WTC11 (cell line): ENCODE data around the gene UBTD1. TPM values are rescaled to one million over a fixed set of nuclear protein-coding genes. Genes with fewer than 3 reads are reported as not detected.
A peak's percentile ranks its signal among the peaks of the same experiment; 100 is the strongest.

Source experiments
- ATAC-seq: fragments of 200-7000 bp; cut with Tn5 transposase; 2 replicates; pipeline ENCODE4 v1.10.0; 2021; ENCODE audit warnings: mild to moderate bottlenecking, moderate library complexity
- CTCF ChIA-PET: fragments of 300-600 bp; sonication (Branson Sonifier 250); formaldehyde crosslinking; loops from one replicate; lab custom pipeline; 2021; ENCODE audit warnings: antibody characterized with exemption; lab: Charles Lee
- POLR2A ChIA-PET: fragments of 350-600 bp; sonication (Branson Sonifier 250); formaldehyde crosslinking; loops from one replicate; lab custom pipeline; 2021; ENCODE audit warnings: antibody characterized with exemption; lab: Charles Lee
- DNase-seq: peaks from one replicate; pipeline ENCODE4 v3.0.0; 2021; ENCODE audit warnings: low spot score
- H3K27ac Mint-ChIP-seq: 2 replicates; pipeline ENCODE4 v1.8.0; 2021; ENCODE audit warnings: mixed read lengths
- H3K27me3 Mint-ChIP-seq: 2 replicates; pipeline ENCODE4 v1.8.0; 2021; ENCODE audit warnings: low read depth, mild to moderate bottlenecking, moderate library complexity, mixed read lengths
- H3K36me3 Mint-ChIP-seq: 2 replicates; pipeline ENCODE4 v1.8.0; 2021; ENCODE audit warnings: mixed read lengths
- H3K4me1 Mint-ChIP-seq: 2 replicates; pipeline ENCODE4 v1.8.0; 2022; ENCODE audit warnings: mixed read lengths
- H3K4me3 Mint-ChIP-seq: 2 replicates; pipeline ENCODE4 v1.8.0; 2021; ENCODE audit warnings: mild to moderate bottlenecking, moderate library complexity, mixed read lengths
- H3K9me3 Mint-ChIP-seq: 2 replicates; pipeline ENCODE4 v1.8.0; 2021; ENCODE audit warnings: mixed read lengths
- ATF2 ChIP-seq: sonication (generic); formaldehyde crosslinking; IDR thresholded peaks from 2 replicates; pipeline ENCODE4 v1.8.1; 2022; ENCODE audit warnings: low read depth, missing genetic modification reagents, borderline replicate concordance
- CTCF ChIP-seq: fragments of 200-600 bp; IDR thresholded peaks from 2 replicates; pipeline ENCODE4 v1.8.0; 2022; ENCODE audit warnings: antibody characterized with exemption
- ESRRA ChIP-seq: sonication (generic); formaldehyde crosslinking; IDR thresholded peaks from 2 replicates; pipeline ENCODE4 v1.8.1; 2022; ENCODE audit warnings: mild to moderate bottlenecking, missing genetic modification reagents, borderline replicate concordance
- ETV6 ChIP-seq: sonication (generic); formaldehyde crosslinking; IDR thresholded peaks from 2 replicates; pipeline ENCODE4 v1.8.1; 2022; ENCODE audit warnings: mild to moderate bottlenecking, missing genetic modification reagents
- FOXP1 ChIP-seq: sonication (generic); formaldehyde crosslinking; IDR thresholded peaks from 2 replicates; pipeline ENCODE4 v1.8.0; 2022; ENCODE audit warnings: missing genetic modification reagents, mild to moderate bottlenecking, moderate library complexity, borderline replicate concordance
- NFATC4 ChIP-seq: fragments of 250-450 bp; sonication (Bioruptor Pico); IDR thresholded peaks from 2 replicates; pipeline ENCODE4 v1.9.0; 2021; ENCODE audit warnings: mild to moderate bottlenecking
- NFE2L1 ChIP-seq: sonication (generic); formaldehyde crosslinking; IDR thresholded peaks from 2 replicates; pipeline ENCODE4 v1.8.1; 2023; ENCODE audit warnings: missing genetic modification reagents
- RORB ChIP-seq: fragments of 250-450 bp; sonication (Bioruptor Pico); IDR thresholded peaks from 2 replicates; pipeline ENCODE4 v1.9.0; 2021; ENCODE audit warnings: mild to moderate bottlenecking
- SMAD3 ChIP-seq: sonication (generic); formaldehyde crosslinking; IDR thresholded peaks from 2 replicates; pipeline ENCODE4 v1.8.0; 2022; ENCODE audit warnings: missing genetic modification reagents, mild to moderate bottlenecking, borderline replicate concordance
- SOX15 ChIP-seq: fragments of 250-450 bp; sonication (Bioruptor Pico); IDR thresholded peaks from 2 replicates; pipeline ENCODE4 v1.9.0; 2021; ENCODE audit warnings: mild to moderate bottlenecking
- TP53 ChIP-seq: sonication (generic); formaldehyde crosslinking; IDR thresholded peaks from 2 replicates; pipeline ENCODE4 v1.8.1; 2023; ENCODE audit warnings: mild to moderate bottlenecking, missing genetic modification reagents
- ZNF396 ChIP-seq: fragments of 250-450 bp; sonication (Bioruptor Pico); IDR thresholded peaks from 2 replicates; pipeline ENCODE4 v1.8.0; 2021; ENCODE audit warnings: mild to moderate bottlenecking, moderate library complexity, borderline replicate concordance
- ZNF532 ChIP-seq: fragments of 250-450 bp; sonication (Bioruptor Pico); IDR thresholded peaks from 2 replicates; pipeline ENCODE4 v1.9.0; 2021; ENCODE audit warnings: mild to moderate bottlenecking, borderline replicate concordance
- total RNA-seq: library from RNA; stranded (reverse); gene quantifications from 3 replicates; pipeline ENCODE4 v1.2.3, GENCODE V29; 2021

UBTD1 gene
- total RNA-seq, 1 experiment from 2014 or later: 35.7 TPM

- TF ChIP-seq ZNF532 (CRISPR knock-in tag): no peak
- TF ChIP-seq, all 79 proteins: peak for 0
These were observed 22.4 kb downstream of the UBTD1 start (continued) for GRCh38 chr10:97520978-97521761.

- ATAC-seq: no peak
- Mint-ChIP-seq H3K4me1 (peaks cover 35% of the 10 kb centered on the region), H3K27ac (peak overlapping the region; percentile 75; the same call in 1 of the 2 replicates)
- ChIA-PET POLR2A (no interaction called here), CTCF (interaction anchor here (0.6 to 3.5 kb wide), 11 partner anchors 8 to 90 kb away, joined by 3 to 47 read pairs (median 6); partner anchors contain the start of genes ANKRD2 and UBTD1)
- DNase-seq: no peak
- no peak for TF ChIP-seq TP53 (CRISPR knock-in tag)
- TF ChIP-seq ETV6: no peak
- TF ChIP-seq ZNF532 (CRISPR knock-in tag): no peak
- TF ChIP-seq NFATC4 (CRISPR knock-in tag): no peak
- TF ChIP-seq FOXP1 (CRISPR knock-in tag): no peak
- no peak for TF ChIP-seq CTCF
- TF ChIP-seq RORB (CRISPR knock-in tag): no peak
- TF ChIP-seq SMAD3 (CRISPR knock-in tag): no peak
- no peak for TF ChIP-seq NFE2L1 (CRISPR knock-in tag)
- no peak for TF ChIP-seq ESRRA
- TF ChIP-seq ZNF396 (CRISPR knock-in tag): no peak
- TF ChIP-seq SOX15 (CRISPR knock-in tag): no peak
- TF ChIP-seq ATF2 (CRISPR knock-in tag): no peak
- TF ChIP-seq, all 79 proteins: peak for 0
- H3K9me3 Mint-ChIP-seq: no peaks in the 10 kb centered on the region
- H3K36me3 Mint-ChIP-seq: peaks cover 4% of the 10 kb centered on the region; the same call in 1 of the 2 replicates
- no peaks in the 10 kb centered on the region; the same call in 1 of the 2 replicates for H3K27me3 Mint-ChIP-seq
- H3K4me3 Mint-ChIP-seq: no peak overlapping the region
These were observed 23.3 kb downstream of the UBTD1 start for GRCh38 chr10:97522071-97522470.
